GM18907 (cell line): ENCODE results near the gene PCSK6.
"Not testable (repeated sequence)": the region's sequence is repeated elsewhere in the genome, so short reads cannot be mapped to it uniquely, and the experiment has no call there.

Experiments
- ATAC-seq: cut with Tn5 transposase; IDR thresholded peaks from one replicate; pipeline ENCODE4 v1.9.1; 2021; ENCODE audit warnings: mild to moderate bottlenecking, moderate library complexity; ENCODE audit not compliant: unreplicated experiment

PCSK6 gene

DNA sequence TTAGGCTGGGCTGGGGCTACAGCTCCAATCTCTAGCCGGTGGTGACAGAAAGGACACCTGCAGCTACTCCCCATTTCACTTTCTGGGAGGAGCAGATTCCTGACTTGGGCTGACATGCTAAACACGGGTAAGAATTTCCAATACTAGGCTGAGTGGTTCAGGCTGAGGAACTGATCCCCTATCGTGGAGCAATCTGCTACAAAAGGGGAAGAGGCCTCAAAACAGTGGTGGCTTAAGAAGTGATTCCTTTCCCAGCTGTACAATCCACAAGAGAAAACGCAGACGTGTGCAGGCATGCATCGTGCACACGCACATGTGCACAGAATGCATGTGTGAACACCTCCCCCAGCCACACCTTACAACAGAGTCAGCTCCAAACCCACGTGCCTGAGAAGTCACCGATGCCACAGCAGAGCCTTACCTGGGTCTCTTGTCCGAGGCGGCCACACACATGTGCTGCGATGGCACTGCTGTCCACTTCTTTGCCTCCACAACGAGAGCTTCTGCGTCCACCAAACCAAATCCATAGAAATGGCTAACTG lies 107.8 kb downstream of the PCSK6 start:
- ATAC-seq, result no peak

DNA sequence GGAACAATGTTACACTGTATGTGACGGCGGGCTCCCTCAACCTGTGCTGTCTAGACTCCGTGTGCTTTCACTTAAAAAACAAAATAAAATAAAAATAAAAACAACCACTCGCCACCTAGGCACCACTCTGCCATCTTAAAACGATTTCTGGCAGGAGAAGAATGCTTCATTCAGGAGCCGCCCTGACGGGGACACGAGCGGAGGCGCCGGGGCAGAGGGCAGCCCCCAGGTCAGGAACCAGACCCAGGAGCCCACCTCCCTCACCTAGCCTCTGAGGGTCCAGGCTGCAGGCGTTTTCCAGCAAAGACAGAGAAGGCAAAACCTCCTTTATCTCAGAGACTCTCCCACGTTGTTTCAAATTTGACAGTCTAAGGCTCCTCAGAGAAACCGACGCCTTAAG lies 109.4 kb downstream of the PCSK6 start:
- ATAC-seq, result no peak

DNA sequence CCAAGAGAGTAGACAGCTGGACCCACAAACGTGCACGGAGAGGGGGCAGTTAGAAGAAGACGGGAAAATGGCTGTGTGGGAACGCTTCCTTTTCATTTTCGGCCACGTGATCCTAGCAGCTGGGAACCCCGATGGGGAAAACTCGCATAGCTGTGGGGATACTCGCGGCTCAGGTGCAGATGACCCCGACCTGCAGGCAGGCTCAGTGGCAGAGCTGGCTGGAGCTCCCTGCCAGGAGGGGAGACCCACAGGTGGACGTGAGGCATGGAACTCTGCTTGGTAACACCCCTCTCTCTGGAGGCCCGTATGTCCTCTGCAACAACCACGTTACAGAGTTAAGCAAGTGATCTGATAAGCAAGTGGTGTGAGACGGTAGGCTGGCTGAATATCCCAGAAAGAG lies 109.9 kb downstream of the PCSK6 start:
- ATAC-seq, result no peak

DNA sequence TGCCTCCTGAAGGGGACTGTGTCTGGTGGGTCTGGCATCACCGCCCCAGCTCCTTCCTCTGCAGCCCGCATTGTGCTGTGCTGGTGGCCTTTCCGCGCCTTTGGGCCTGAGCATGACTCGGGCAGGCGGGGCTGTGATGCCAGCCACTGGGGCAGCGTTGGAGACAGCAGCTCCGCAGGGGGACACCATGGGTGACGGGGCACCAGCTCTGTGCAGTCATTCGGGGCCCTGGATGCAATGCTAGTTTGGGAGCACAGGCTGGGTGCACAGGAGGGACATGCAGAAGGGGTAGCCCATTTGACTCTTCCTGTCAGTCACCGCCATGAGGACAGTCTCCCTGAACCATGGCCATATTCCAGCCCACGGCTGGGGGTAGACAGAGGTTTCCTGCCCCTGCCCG lies 110.6 kb downstream of the PCSK6 start:
- no peak for ATAC-seq

DNA sequence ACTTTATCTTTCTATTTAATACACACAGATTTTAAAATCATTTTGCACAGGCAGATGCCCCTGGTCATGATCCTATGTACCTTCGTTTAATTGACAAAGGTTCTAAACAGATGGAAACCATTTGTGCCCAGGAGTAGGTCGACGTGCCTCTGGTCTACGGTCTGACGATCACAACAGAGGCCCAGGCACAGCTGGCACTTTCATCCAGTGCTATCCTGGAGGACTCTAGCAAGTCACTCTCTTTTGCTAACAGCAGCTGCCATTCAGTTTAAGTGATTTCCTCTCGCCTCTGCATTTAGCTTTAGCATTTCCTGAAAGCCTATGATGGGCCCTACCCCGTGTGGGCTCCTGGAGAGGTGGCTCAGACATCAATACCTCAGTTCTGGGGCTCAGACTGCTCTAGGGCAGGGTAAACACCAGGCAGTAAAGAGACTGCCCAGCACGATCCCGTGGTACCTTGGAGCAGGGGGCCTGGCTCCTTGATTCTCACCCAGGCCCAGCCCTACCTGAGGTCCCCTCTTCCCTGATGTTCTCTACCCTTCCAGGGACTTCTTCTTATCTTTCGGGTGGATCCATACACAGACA lies 111.2 kb downstream of the PCSK6 start:
- no peak for ATAC-seq

DNA sequence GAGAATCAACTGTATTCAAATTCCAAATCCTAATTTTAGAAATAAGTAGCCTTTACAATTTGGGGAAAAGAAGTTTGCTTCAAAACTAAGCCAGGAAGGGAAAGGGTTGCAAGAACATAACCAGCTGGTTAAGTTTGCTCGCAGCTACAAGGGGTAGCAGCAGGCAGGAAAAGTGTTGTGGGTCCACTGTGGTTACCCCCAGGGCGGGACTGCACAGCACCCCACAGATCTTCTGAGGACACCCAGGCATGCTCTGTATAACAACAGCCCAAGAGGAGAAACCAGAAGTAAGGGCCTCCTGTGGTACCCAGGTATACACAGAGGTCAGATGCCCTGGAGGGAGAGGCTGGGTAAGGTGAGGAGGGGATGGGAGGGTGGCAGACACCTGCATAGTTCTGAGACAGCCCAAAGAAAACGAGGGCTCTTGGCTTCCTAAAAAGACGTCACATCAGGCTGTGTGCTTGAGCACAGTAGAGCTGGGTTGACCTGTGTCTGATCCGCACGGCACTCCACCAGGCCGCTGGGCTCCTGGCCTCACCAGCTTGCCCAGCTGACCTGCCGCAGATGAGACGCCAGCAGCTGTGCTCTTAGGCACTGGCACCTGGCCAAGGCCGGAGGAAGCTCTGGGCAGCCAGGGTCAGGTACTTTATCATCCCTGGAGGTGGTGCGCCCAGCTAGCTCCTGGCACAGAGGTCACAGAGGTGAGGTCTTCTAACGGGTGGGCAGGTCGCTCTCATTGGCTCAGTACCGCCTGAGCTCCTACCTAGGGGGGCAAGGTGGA lies 112.7 kb downstream of the PCSK6 start:
- ATAC-seq, result no peak

DNA sequence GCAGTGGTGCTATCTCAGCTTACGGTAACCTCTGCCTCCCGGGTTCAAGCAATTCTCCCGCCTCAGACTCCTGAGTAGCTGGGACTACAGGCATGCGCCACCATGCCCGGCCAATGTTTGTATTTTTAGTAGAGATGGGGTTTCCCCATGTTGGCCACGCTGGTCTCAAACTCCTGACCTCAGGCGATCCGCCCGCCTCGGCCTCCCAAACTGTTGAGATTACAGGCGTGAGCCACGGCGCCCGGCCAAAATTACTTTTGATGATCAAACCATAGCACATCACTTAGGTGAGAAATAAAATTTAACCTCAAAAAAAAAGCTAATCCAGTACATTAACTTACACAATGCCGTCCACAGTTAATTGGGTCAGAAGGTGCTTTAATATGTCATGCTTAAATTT lies 114.5 kb downstream of the PCSK6 start:
- ATAC-seq, result not testable (repeated sequence)

DNA sequence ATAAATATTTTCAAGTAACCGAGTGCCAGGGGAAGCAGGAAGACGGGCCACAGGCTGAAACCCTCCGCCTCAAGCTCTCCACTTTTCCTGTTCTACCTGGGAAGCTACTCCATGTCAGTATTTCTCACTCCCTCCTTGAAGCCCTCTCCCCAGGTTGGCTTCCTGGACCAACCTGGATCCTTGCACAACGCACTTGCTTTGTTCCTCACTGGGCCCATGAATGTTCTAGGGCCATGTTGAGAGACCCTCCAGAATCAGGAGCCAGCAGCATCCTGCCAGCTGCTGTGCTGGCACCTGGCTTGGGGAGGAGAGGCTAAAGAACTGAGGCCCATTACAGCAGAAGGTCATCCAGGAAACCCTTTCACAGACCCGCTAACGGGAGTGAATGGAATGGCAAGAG lies 115.2 kb downstream of the PCSK6 start:
- ATAC-seq, result no peak

DNA sequence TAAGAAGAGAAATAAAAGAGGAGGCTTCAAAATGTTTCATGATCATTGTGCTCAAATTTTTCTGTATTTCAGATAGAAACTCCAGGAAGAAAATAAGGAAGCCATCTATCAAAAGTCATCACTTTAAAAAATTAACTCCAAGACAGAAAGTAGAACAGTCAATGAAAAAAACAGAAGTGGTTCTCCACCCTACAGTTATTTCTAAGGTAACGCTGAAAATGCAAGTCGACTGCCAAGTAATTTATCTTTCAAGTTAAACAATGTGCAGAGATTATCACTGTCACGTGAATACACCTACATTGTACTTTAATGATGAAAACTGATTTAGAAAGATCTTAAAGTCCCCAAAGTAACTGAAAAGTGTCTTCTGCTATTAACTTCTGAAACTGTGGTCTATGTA lies 115.9 kb downstream of the PCSK6 start:
- no peak for ATAC-seq

DNA sequence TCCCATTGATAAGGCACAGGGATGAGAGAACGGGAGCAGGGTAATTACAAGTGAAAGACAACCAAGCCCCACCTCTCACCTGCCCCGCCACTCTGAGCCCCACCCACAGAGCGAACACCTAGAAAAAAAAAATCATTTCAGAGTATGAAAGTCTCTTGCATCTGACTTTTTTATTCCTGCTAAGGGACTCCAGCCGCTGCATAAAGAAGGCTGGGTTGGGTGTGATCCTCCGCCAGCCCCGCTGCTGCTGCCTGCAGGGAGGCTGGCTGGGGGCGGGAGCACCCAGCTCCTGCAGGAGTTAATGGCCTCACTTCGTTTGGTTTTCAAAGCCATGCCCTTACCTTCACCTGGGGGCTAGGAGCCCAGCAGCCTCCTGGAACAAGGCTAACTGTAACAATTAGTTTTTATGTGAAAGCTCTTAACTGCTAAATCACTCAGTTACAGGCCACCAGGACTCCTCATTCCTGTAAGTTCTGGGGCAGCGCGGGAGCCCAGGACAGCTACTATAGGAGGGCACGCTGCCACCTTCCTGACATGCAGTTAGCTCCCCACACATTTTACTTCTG lies 116.5 kb downstream of the PCSK6 start:
- ATAC-seq, result no peak

DNA sequence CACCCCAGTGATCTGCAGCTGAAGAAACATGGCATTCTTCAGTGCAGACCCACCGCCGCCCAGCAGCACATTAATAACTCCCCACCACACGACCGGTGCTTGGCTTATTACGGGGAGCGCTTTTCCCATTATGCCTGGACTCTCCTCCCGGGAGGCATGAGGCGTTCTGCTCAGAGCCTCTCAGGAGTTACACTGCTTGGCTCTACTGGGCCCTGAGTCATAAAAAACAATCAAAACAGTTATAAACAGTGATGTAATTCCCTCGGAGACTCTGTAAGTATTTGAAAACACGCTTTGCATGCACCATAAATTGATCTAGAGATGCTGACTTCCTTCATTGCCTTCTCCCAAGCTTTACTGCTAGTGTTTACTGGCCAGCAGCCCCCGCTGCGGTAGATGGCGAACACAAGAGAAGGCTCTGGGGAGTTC lies 117.3 kb downstream of the PCSK6 start:
- no peak for ATAC-seq

DNA sequence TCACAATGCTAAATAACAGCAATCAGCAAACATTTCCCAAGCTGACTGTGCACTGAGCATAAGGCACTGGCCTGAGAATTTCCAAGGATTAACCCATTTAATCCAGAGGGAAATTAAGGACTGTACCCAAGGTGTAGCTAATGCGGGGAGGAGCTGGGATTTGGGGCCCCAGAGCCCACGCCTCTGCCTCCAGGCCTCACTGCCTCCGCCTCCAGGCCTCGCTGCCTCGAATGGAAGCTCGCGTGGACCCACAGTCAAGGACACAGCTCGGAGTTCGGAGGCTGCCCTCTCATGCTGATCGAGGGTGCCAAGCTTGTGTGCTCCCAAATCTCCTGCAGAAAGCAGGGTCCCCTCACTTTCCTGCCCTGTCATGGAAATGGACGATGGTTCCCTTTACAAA lies 118.0 kb downstream of the PCSK6 start:
- no peak for ATAC-seq

DNA sequence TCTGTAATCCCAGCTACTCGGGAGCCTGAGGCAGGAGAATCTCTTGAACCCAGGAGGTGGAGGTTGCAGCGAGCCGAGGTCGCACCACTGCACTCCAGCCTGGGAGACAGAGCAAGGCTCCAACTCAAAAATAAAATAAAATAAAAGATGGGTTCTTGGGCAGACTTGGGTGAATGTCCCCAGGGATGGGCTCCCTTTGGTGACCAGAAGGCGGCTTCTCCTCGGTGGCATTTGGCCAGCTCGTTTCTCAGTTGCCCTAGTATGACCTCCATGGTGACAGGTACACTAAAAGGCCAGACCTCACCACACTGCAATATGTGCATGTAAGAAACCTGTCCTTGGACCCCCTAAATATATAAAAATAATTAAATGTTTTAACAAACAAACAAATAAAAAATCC lies 118.4 kb downstream of the PCSK6 start:
- no peak for ATAC-seq

DNA sequence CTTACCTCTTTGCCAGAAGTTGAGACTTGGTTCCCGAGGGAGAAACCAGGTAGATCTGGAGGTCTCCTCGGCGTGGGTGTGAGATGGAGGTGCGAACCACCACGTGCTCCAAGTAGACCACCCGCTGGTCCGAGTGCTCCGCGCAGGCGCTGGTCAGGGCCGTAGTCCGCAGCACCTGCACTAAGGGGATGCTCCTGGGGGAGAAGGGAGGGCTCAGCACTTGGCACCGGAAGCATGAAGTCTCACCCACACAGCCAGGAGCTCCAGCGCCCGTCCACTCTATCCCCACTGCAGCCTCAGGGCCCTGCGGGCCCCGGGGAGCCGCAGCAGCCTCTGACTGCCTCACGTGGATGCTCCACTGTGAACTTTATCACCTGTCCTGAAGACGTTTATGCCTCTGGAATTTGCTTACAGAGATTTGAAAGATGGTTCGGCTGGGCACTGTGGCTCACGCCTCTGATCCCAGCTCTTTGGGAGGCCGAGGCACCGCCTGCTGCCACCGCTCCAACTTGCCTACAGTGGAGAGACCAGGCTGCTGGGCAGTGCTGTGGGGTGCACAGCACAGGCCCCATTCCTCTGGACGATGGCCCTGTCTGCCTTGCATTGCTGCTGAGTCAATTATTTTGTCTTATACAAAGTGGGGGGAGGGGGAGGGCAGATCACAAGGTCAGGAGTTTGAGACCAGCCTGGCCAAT lies 119.0 kb downstream of the PCSK6 start:
- ATAC-seq, result no peak

DNA sequence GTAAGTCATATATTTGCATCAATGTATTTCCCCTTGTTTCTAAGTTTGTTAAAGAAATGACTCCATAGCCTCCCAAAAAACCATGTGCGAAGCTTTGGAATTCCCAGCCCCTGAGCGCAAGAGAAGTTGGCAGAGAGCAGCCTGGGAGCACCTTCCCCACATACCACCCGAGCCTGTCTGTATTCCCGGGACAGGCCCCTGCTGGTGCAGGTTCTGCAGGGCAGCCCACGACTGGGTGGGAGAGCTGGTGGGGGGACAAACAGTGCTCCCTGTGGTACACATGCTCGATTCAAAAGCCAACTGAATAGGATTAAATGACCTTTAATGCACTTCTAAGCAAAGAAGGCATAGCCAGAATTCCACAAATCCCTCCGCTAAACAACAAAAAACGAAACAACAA lies 119.8 kb downstream of the PCSK6 start:
- no peak for ATAC-seq

DNA sequence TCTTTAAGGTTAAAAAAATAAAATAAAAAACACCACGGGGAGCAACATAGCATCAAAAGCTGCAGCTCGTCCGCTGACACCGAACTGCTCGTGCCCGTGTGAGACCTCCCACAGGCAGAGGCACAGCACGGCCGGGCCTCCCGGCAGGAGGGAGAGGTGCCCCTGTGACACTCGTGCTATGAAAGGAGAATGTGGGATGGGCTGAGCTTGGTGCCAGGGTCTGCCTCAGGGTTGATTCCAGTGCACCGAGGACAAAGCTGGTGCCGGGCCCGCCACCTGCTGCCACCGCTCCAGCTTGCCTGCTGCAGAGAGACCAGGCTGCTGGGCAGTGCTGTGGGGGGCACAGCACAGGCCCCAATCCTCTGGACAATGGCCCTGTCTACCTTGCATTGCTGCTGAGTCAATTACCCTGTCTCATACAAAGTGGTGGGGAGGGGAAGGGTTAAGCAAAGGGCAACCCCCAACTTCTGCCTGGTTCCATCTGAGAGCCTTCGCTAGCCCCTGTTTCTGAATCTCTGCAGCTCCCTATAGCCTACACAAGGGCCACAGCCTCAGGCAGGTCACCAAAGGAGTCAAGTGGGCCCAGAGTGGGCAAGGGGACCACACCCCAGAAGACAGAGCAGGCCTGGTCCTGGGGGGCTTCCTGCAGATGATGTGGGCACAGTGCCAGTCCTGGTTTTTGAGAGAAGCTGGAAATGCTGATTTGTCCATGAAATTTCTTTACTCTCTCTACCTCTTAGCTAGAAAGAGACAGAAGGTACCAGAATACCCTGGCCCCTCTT lies 120.5 kb downstream of the PCSK6 start:
- ATAC-seq, result no peak

DNA sequence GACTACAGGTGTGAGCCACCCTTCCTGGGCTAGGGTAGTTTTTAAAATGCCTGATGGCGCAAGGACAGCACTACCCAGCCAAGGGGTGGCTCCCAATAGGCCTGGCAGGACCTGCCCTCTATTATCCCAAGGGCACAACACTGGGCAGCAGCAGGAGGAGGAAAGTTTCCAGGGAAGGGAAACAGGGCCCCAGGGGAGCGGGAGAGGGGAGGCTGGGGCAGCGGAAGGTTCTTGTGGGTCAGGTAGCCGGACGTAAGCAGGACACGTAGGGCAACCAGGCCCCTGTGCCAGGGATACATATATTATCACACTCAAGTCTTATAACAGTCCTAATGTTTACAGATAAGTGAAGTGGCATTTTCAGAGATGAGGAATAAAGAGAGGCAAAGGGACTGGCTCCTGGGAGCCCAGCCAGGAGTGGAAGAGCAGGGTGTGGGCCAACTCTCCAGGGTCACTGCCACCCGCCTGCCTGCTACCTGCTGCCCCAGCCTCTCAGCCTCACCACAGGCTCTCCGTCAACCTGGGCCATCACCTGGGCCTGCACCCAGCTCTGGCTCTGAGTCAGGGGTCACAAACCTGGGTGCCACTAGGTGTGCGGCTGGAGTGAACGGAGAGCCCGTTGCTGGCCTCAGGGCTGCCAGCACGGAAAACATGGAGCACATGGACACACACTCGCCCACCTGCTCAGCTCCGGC lies 121.3 kb downstream of the PCSK6 start:
- ATAC-seq, result no peak

DNA sequence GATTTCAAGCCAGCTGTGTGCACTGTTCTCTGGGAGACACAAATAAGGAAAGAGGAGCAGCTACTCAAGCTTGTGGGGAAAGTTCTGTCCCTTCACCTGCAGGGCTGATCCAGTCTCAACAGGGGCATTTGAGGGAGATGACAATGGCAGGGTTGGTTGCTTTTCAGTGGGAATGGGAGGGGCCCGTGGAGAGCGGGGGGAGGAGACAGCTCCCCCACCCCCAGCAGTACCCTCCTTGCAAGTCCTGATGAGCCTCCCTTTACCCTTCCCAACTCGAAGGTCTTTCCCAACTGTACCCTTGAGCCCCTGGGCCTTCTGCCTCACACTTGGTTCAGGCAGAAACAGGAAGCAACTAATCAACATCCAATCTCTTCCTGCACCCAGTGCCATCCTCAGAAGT lies 122.7 kb downstream of the PCSK6 start:
- ATAC-seq, result no peak

DNA sequence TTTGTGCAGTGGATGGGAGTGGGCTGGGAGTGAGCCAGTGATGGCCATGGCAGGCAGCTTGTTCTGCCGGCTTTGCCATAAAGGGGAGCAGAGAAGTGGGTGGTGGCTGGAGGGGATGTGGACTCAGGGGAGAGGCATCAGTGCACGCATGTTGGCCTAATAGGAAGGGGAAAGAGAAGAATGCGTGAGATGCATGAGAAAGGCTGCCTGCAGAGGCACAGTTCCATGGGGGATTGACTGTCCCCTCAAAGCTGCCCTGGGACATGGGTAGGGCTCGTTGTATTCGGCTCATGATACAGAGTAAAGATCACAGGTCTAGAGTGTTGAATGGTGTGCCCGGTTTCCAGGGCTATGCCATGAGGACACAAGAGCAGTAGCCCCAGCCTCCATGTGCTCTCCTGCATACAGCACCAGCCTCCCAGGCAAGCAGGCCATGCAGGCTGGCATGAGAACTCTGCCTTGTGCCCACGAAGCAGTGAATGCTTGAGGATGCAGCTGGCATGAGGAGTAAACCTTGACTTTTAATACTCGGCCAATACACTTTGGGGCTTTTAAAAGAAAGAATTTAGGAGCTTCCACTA lies 126.4 kb downstream of the PCSK6 start:
- no peak for ATAC-seq

DNA sequence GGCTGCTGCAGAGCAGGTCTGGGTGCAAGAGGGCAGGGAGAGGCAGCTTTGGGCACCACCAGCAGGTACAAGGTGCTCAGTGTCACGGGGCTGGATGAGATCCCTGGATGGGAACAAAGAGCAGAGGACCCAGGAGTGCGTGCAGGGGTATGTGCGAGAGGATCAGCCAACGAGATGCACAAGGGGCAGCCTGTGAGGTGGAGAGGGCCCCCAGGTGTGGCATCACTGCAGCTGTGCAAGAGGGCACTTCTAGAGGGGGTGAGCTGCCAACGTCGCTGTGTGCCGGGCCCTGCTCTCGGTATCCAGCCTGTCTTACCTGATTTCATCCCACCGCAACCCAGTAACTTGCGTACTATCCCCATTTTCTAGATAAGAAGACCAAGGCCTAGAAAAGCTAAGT lies 127.1 kb downstream of the PCSK6 start:
- ATAC-seq, result no peak
